ENCODE results near the gene C12orf42.

Gene C12orf42

GRCh38 chr12:103529306-103529705 lies 33.5 kb upstream of the C12orf42 start:
- Mint-ChIP-seq H3K4me3 (no peak overlapping the region), H3K9me3 (no peaks in the 10 kb centered on the region), H3K36me3 (ENCODE audit: low read depth) (no peaks in the 10 kb centered on the region), H3K27me3 (ENCODE audit: low read depth) (no peaks in the 10 kb centered on the region), H3K27ac (peak overlapping the region in 1 of 3 experiments; percentile 61), H3K4me1 (peaks cover 16% of the 10 kb centered on the region)
- no peak for TF ChIP-seq CTCF (IDR thresholded peaks at IDR 0.05; ENCODE audit: unreplicated experiment in 3 of 3)

GRCh38 chr12:103524238-103524875 lies 28.6 kb upstream of the C12orf42 start:
- Mint-ChIP-seq H3K4me3 (no peak overlapping the region), H3K9me3 (no peaks in the 10 kb centered on the region), H3K27me3 (ENCODE audit: low read depth) (peaks cover 10% of the 10 kb centered on the region), H3K36me3 (ENCODE audit: low read depth) (no peaks in the 10 kb centered on the region), H3K27ac (no peak overlapping the region), H3K4me1 (peaks cover 3% of the 10 kb centered on the region)
- TF ChIP-seq CTCF (IDR thresholded peaks at IDR 0.05; ENCODE audit: unreplicated experiment in 3 of 3), result no peak

- no peaks in the 10 kb centered on the region for H3K36me3 Mint-ChIP-seq (ENCODE audit: low read depth)
- H3K27ac Mint-ChIP-seq, result no peak overlapping the region
- H3K4me1 Mint-ChIP-seq, result no peaks in the 10 kb centered on the region
- no peaks in the 10 kb centered on the region for H3K9me3 Mint-ChIP-seq
- TF ChIP-seq CTCF (IDR thresholded peaks at IDR 0.05; ENCODE audit: unreplicated experiment in 3 of 3), result no peak
- no peak overlapping the region for H3K4me3 Mint-ChIP-seq
- peaks cover 10% of the 10 kb centered on the region for H3K27me3 Mint-ChIP-seq (ENCODE audit: low read depth)
Observed at GRCh38 chr12:103523771-103524170, 28.0 kb upstream of the C12orf42 start.

GRCh38 chr12:103520686-103521215 lies 25.0 kb upstream of the C12orf42 start:
- no peak overlapping the region for H3K4me3 Mint-ChIP-seq
- no peaks in the 10 kb centered on the region for H3K4me1 Mint-ChIP-seq
- peaks cover 10% of the 10 kb centered on the region for H3K27me3 Mint-ChIP-seq (ENCODE audit: low read depth)
- H3K36me3 Mint-ChIP-seq (ENCODE audit: low read depth), result no peaks in the 10 kb centered on the region
- no peaks in the 10 kb centered on the region for H3K9me3 Mint-ChIP-seq
- no peak for TF ChIP-seq CTCF (IDR thresholded peaks at IDR 0.05; ENCODE audit: unreplicated experiment in 3 of 3)
- no peak overlapping the region for H3K27ac Mint-ChIP-seq

GRCh38 chr12:103519632-103520031 lies 23.9 kb upstream of the C12orf42 start:
- H3K36me3 Mint-ChIP-seq (ENCODE audit: low read depth), result no peaks in the 10 kb centered on the region
- no peaks in the 10 kb centered on the region for H3K9me3 Mint-ChIP-seq
- H3K27me3 Mint-ChIP-seq (ENCODE audit: low read depth), result peaks cover 10% of the 10 kb centered on the region
- TF ChIP-seq CTCF (IDR thresholded peaks at IDR 0.05; ENCODE audit: unreplicated experiment in 3 of 3), result no peak
- no peaks in the 10 kb centered on the region for H3K4me1 Mint-ChIP-seq
- H3K27ac Mint-ChIP-seq, result no peak overlapping the region
- no peak overlapping the region for H3K4me3 Mint-ChIP-seq

GRCh38 chr12:103518899-103519298 lies 23.1 kb upstream of the C12orf42 start:
- no peak for TF ChIP-seq CTCF (IDR thresholded peaks at IDR 0.05; ENCODE audit: unreplicated experiment in 3 of 3)
- Mint-ChIP-seq H3K27me3 (ENCODE audit: low read depth) (peaks cover 10% of the 10 kb centered on the region), H3K27ac (no peak overlapping the region), H3K4me1 (no peaks in the 10 kb centered on the region), H3K9me3 (no peaks in the 10 kb centered on the region), H3K4me3 (no peak overlapping the region), H3K36me3 (ENCODE audit: low read depth) (no peaks in the 10 kb centered on the region)
